HEK293 (cell line): ENCODE measurements around the gene CRTC2.

Experiments
- CTCF ChIA-PET: fragments of 350-600 bp; formaldehyde crosslinking; extraction: SDS; loops from one replicate; lab custom pipeline; 2021; ENCODE audit warnings: antibody characterized with exemption; lab: Yijun Ruan, JAX
- POLR2A ChIA-PET: fragments of 300-600 bp; formaldehyde crosslinking; extraction: SDS; loops from one replicate; lab custom pipeline; 2020; ENCODE audit warnings: antibody characterized with exemption, inconsistent platforms; lab: Yijun Ruan, JAX
- H3K27ac ChIP-seq: fragments of 200-500 bp; sonication (Bioruptor generic); 2 replicates; pipeline ENCODE4 v1.5.1; 2014; ENCODE audit warnings: low read depth, low read length, control low read depth, inconsistent platforms; ENCODE audit errors: extremely low read depth
- H3K36me3 ChIP-seq, 2 experiments: fragments of 200-500 bp in 1 of 2; sonication (Bioruptor generic) in 1 of 2; 1 replicate in 1 of 2; 2 replicates in 1 of 2; pipeline ENCODE4 v1.5.1; 2014 to 2017; ENCODE audit warnings: inconsistent platforms in 2 of 2, low read length in 2 of 2; ENCODE audit not compliant: control insufficient read depth in 2 of 2, insufficient read depth in 1 of 2
- H3K4me1 ChIP-seq: fragments of 200-500 bp; sonication (Bioruptor generic); 2 replicates; pipeline ENCODE4 v1.5.1; 2014; ENCODE audit warnings: mild to moderate bottlenecking, low read length, inconsistent platforms; ENCODE audit not compliant: control insufficient read depth, insufficient read depth
- H3K4me3 ChIP-seq: 2 replicates; pipeline ENCODE4 v1.5.1; 2011; ENCODE audit warnings: low read depth, mild to moderate bottlenecking, control low read depth, low read length, moderate library complexity
- H3K9me3 ChIP-seq: fragments of 200-500 bp; sonication (Bioruptor generic); 2 replicates; pipeline ENCODE4 v1.5.1; 2014; ENCODE audit warnings: low read depth, low read length, inconsistent platforms; ENCODE audit not compliant: control insufficient read depth, insufficient read depth
- BCL11A ChIP-seq: fragments of 450-650 bp; formaldehyde crosslinking; IDR thresholded peaks from 2 replicates; pipeline ENCODE4 v1.5.1; 2016; ENCODE audit warnings: low read depth, missing biosample characterization, missing genetic modification characterization
- BCL11B ChIP-seq: fragments of 450-650 bp; formaldehyde crosslinking; IDR thresholded peaks from 2 replicates; pipeline ENCODE4 v1.5.1; 2016; ENCODE audit warnings: low read depth, missing biosample characterization, missing genetic modification characterization
- GFI1B ChIP-seq: fragments of 450-650 bp; formaldehyde crosslinking; IDR thresholded peaks from 2 replicates; pipeline ENCODE4 v1.5.1; 2016; ENCODE audit warnings: missing biosample characterization, missing genetic modification characterization
- GLIS2 ChIP-seq: fragments of 450-650 bp; formaldehyde crosslinking; IDR thresholded peaks from 2 replicates; pipeline ENCODE4 v1.5.1; 2016; ENCODE audit warnings: missing biosample characterization, missing genetic modification characterization
- RBAK ChIP-seq: fragments of 450-650 bp; formaldehyde crosslinking; IDR thresholded peaks from 2 replicates; pipeline ENCODE4 v1.5.1; 2016; ENCODE audit warnings: missing biosample characterization, missing genetic modification characterization
- SP2 ChIP-seq: fragments of 450-650 bp; formaldehyde crosslinking; IDR thresholded peaks from 2 replicates; pipeline ENCODE4 v1.5.1; 2016; ENCODE audit warnings: missing biosample characterization, missing genetic modification characterization
- ZBTB10 ChIP-seq: fragments of 450-650 bp; formaldehyde crosslinking; IDR thresholded peaks from 2 replicates; pipeline ENCODE4 v1.5.1; 2016; ENCODE audit warnings: missing biosample characterization, missing genetic modification characterization
- ZEB2 ChIP-seq: fragments of 450-650 bp; formaldehyde crosslinking; IDR thresholded peaks from 2 replicates; pipeline ENCODE4 v1.5.1; 2016; ENCODE audit warnings: missing biosample characterization, missing genetic modification characterization
- ZIC2 ChIP-seq: fragments of 450-650 bp; formaldehyde crosslinking; IDR thresholded peaks from 2 replicates; pipeline ENCODE4 v1.5.1; 2016; ENCODE audit warnings: missing biosample characterization, missing genetic modification characterization
- ZNF112 ChIP-seq: fragments of 450-650 bp; formaldehyde crosslinking; IDR thresholded peaks from 2 replicates; pipeline ENCODE4 v1.5.0; 2017; ENCODE audit warnings: missing biosample characterization, missing genetic modification characterization
- ZNF140 ChIP-seq: fragments of 450-650 bp; formaldehyde crosslinking; IDR thresholded peaks from 2 replicates; pipeline ENCODE4 v1.5.1; 2016; ENCODE audit warnings: missing biosample characterization, missing genetic modification characterization
- ZNF19 ChIP-seq: fragments of 450-650 bp; formaldehyde crosslinking; IDR thresholded peaks from 2 replicates; pipeline ENCODE4; 2016; ENCODE audit warnings: missing biosample characterization, missing genetic modification characterization, low read depth
- ZNF354C ChIP-seq: fragments of 450-650 bp; formaldehyde crosslinking; IDR thresholded peaks from 2 replicates; pipeline ENCODE4 v1.5.1; 2016; ENCODE audit warnings: missing biosample characterization, missing genetic modification characterization, low read depth, borderline replicate concordance
- ZNF518A ChIP-seq: fragments of 450-650 bp; formaldehyde crosslinking; conservative IDR thresholded peaks from 2 replicates; pipeline ENCODE4 v1.5.1; 2016; ENCODE audit warnings: low read depth, missing biosample characterization, missing genetic modification characterization
- ZNF544 ChIP-seq: fragments of 450-650 bp; formaldehyde crosslinking; IDR thresholded peaks from 2 replicates; pipeline ENCODE4 v1.5.0; 2017; ENCODE audit warnings: missing biosample characterization, missing genetic modification characterization
- ZNF555 ChIP-seq: fragments of 450-650 bp; formaldehyde crosslinking; conservative IDR thresholded peaks from 2 replicates; pipeline ENCODE4 v1.5.1; 2017; ENCODE audit warnings: missing biosample characterization, mild to moderate bottlenecking, missing genetic modification characterization, inconsistent platforms
- ZNF558 ChIP-seq: fragments of 450-650 bp; formaldehyde crosslinking; IDR thresholded peaks from 2 replicates; pipeline ENCODE4 v1.5.1; 2016; ENCODE audit warnings: missing biosample characterization, missing genetic modification characterization
- ZNF596 ChIP-seq: fragments of 450-650 bp; IDR thresholded peaks from 2 replicates; pipeline ENCODE4 v1.5.0; 2018; ENCODE audit warnings: missing biosample characterization, mild to moderate bottlenecking, missing genetic modification characterization, moderate library complexity
- ZNF626 ChIP-seq: fragments of 450-650 bp; sonication (Bioruptor Pico); formaldehyde crosslinking; IDR thresholded peaks from 2 replicates; pipeline ENCODE4 v1.5.1; 2018; ENCODE audit warnings: missing biosample characterization, missing genetic modification characterization, inconsistent platforms
- TF ChIP-seq, protein P1 (sequence below): fragments of 450-650 bp; formaldehyde crosslinking; IDR thresholded peaks from 2 replicates; pipeline ENCODE4 v1.5.1; 2016; ENCODE audit warnings: missing biosample characterization, missing genetic modification characterization
- TF ChIP-seq, protein P2 (sequence below): fragments of 450-650 bp; formaldehyde crosslinking; IDR thresholded peaks from 2 replicates; pipeline ENCODE4 v1.5.1; 2017; ENCODE audit warnings: missing biosample characterization, missing genetic modification characterization
- TF ChIP-seq, protein P3 (sequence below): fragments of 450-650 bp; formaldehyde crosslinking; IDR thresholded peaks from 2 replicates; pipeline ENCODE4 v1.5.0; 2017; ENCODE audit warnings: missing biosample characterization, missing genetic modification characterization, borderline replicate concordance

The CRTC2 gene

GRCh38 chr1:153945131-153945794 is 13.1 kb downstream of the CRTC2 start:
- Histone ChIP-seq H3K4me3 (peak overlapping the region; percentile 74), H3K4me1 (no peaks in the 10 kb centered on the region), H3K9me3 (no peaks in the 10 kb centered on the region), H3K27ac (peak overlapping the region; percentile 91), H3K36me3 (peaks cover 0 to 67% of the 10 kb centered on the region in 2 experiments; a peak in 2 of 3 replicates)
- ChIA-PET POLR2A (interaction anchor here (0.6 to 4.3 kb wide), 8 partner anchors 13 to 169 kb away, joined by 4 to 36 read pairs (median 18); partner anchors contain the start of genes CREB3L4, CRTC2, GATAD2B and JTB), CTCF (interaction anchor here (0.6 to 2.5 kb wide), 14 partner anchors 11 to 601 kb away, joined by 3 to 10 read pairs (median 4); partner anchors contain the start of genes JTB and RAB13)
- TF ChIP-seq BCL11A (tag by site-specific recombination): 0 out of 2 replicates have a peak, but pooled peaks have one; percentile 27
- no peak for TF ChIP-seq ZNF596 (tag by site-specific recombination)
- no peak for TF ChIP-seq ZNF19 (tag by site-specific recombination)
- TF ChIP-seq ZIC2 (tag by site-specific recombination): peak; percentile 78
- TF ChIP-seq, protein P1, sequence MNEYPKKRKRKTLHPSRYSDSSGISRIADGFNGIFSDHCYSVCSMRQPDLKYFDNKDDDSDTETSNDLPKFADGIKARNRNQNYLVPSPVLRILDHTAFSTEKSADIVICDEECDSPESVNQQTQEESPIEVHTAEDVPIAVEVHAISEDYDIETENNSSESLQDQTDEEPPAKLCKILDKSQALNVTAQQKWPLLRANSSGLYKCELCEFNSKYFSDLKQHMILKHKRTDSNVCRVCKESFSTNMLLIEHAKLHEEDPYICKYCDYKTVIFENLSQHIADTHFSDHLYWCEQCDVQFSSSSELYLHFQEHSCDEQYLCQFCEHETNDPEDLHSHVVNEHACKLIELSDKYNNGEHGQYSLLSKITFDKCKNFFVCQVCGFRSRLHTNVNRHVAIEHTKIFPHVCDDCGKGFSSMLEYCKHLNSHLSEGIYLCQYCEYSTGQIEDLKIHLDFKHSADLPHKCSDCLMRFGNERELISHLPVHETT (tag by site-specific recombination): no peak
- TF ChIP-seq ZBTB10: no peak
- no peak for TF ChIP-seq ZNF626 (tag by site-specific recombination)
- TF ChIP-seq, protein P2, sequence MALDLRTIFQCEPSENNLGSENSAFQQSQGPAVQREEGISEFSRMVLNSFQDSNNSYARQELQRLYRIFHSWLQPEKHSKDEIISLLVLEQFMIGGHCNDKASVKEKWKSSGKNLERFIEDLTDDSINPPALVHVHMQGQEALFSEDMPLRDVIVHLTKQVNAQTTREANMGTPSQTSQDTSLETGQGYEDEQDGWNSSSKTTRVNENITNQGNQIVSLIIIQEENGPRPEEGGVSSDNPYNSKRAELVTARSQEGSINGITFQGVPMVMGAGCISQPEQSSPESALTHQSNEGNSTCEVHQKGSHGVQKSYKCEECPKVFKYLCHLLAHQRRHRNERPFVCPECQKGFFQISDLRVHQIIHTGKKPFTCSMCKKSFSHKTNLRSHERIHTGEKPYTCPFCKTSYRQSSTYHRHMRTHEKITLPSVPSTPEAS (tag by site-specific recombination): peak; percentile 98
- no peak for TF ChIP-seq GFI1B (tag by site-specific recombination)
- no peak for TF ChIP-seq GLIS2
- no peak for TF ChIP-seq ZEB2 (tag by site-specific recombination)
- no peak for TF ChIP-seq RBAK (tag by site-specific recombination)
- no peak for TF ChIP-seq ZNF518A (tag by site-specific recombination)
- no peak for TF ChIP-seq ZNF112 (tag by site-specific recombination)
- TF ChIP-seq ZNF555 (tag by site-specific recombination): no peak
- no peak for TF ChIP-seq SP2 (tag by site-specific recombination)
- no peak for TF ChIP-seq ZNF354C (tag by site-specific recombination)
- TF ChIP-seq ZNF544 (tag by site-specific recombination): no peak
- TF ChIP-seq BCL11B: 0 out of 2 replicates have a peak, but pooled peaks have one; percentile 28
- no peak for TF ChIP-seq ZNF140 (tag by site-specific recombination)
- TF ChIP-seq, protein P3, sequence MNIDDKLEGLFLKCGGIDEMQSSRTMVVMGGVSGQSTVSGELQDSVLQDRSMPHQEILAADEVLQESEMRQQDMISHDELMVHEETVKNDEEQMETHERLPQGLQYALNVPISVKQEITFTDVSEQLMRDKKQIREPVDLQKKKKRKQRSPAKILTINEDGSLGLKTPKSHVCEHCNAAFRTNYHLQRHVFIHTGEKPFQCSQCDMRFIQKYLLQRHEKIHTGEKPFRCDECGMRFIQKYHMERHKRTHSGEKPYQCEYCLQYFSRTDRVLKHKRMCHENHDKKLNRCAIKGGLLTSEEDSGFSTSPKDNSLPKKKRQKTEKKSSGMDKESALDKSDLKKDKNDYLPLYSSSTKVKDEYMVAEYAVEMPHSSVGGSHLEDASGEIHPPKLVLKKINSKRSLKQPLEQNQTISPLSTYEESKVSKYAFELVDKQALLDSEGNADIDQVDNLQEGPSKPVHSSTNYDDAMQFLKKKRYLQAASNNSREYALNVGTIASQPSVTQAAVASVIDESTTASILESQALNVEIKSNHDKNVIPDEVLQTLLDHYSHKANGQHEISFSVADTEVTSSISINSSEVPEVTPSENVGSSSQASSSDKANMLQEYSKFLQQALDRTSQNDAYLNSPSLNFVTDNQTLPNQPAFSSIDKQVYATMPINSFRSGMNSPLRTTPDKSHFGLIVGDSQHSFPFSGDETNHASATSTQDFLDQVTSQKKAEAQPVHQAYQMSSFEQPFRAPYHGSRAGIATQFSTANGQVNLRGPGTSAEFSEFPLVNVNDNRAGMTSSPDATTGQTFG (tag by site-specific recombination): no peak
- TF ChIP-seq ZNF558 (tag by site-specific recombination): no peak
